Stimulated activated CD8-positive, alpha-beta memory T cell treated with anti-CD3 and anti-CD28 coated beads, Interleukin-4, amount 100 ng/mL, for 4 hours (primary cell): Measurements from ENCODE around the gene RIMBP3B.
"Not testable (repeated sequence)": the region's sequence is repeated elsewhere in the genome, so short reads cannot be mapped to it uniquely, and the experiment has no call there.

Experiments used
- DNase-seq, 2 donors: peaks; one replicate each; pipeline ENCODE4 v3.0.0-alpha.2; 2020; ENCODE audit warnings: low read depth in 2 of 2, low spot score in 1 of 2

Gene RIMBP3B

DNA sequence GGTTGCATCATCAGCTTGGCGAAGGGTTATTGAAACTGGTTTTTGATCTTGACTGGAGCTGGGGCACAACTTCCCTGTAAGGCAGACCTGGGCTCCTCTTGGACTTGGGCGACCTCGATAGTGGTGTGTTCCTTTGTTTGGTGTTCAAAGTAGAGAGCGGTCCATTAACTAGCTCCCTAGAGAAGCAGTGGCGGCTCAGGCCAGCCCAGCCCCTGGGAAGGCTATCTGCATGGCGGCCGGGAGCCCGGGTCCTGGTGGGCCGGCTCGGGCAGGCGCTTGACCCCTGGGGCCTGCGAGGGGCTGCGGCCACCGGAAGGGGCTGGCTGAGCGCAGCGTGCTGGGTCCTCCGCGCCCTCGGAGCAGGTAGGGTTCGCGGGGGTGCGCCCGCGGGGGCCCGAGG is 32.8 kb downstream of the RIMBP3B start:
- not testable (repeated sequence) for DNase-seq

DNA sequence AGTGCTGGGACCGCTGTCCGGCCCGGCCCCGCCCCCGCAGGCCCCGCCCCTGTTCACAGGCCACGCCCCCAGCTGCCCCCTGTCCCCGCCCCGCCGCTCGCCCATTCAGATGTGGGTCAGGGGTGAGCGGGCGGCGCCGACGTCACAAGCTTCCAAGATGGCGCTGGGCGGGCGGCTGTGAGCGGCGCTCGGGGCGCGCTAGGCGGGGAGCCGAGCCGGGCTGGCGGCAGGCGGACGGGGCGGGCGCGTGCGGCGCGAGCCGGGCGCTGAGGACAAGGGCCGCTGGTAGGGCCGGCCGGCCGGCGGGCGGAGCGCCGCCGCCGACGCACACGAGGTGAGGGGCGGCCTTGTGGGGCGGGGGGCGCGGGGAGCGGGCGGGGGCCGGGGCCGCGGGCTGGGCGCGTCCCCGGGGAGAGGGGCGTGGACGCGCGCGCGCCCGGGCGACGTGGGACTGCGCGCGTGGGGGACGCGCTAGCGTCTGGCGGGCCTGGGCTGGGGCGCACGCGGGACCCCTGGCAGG is 33.7 kb downstream of the RIMBP3B start, which contains the start of gene HIC2:
TSS of gene HIC2 (plus strand) at position 145 of the 520 bp plus-strand sequence. CDS start 25,461 bp downstream, outside the sequence.
- DNase-seq = not testable (repeated sequence)

DNA sequence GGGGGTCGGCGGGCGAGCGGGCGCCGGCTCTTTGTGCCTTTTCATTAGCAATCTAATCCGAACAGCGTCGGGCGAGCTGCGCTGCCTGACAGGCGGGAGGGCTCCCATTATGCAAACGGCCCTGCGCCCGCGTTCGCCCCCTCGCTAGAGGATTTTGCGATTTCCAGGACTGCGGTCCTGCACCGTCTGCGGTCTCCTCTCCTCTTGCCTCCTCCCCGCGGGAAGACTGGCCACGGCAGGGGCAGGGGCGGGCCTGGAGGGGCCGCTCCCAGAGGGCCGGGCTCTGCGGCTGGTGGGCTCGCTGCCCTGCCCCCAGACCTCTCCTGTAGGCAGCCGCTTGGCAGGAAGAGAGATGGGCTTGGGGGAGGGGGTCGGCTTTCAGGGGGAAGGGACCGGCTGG is 34.3 kb downstream of the RIMBP3B start:
- not testable (repeated sequence) for DNase-seq

DNA sequence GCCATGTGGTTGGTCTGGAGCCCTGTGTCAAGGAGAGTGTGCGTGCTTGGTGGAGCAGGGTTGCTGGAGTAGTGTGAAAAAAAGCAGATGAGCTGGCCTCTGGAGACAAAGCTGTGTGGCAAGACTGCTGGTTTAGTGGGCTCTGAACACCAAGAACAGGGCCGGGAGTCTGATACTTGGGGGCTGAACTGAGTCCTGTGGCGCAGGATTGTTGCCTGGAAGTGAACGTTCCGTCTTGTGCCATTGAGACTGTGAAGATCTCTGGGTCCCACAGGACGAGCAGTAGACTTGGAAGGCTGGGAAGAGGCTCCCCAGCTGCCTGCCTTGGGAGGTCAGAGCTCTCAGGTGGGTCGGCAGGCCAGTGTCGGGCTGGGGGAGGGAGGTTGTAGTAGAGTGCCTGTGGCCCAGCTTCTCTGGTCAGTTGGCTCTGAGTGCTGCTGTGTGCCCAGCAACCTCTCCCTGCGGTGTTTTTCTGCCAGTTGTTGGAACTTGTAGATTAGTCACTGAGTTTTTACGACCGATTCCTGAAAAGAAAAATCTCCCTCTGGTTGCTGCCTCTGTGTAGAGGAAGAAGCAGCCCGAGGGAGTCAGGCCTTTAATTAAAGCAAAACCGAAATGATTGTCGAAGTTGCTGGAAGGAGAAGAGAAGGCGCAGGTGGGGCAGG is 35.6 kb downstream of the RIMBP3B start:
- not testable (repeated sequence) for DNase-seq

DNA sequence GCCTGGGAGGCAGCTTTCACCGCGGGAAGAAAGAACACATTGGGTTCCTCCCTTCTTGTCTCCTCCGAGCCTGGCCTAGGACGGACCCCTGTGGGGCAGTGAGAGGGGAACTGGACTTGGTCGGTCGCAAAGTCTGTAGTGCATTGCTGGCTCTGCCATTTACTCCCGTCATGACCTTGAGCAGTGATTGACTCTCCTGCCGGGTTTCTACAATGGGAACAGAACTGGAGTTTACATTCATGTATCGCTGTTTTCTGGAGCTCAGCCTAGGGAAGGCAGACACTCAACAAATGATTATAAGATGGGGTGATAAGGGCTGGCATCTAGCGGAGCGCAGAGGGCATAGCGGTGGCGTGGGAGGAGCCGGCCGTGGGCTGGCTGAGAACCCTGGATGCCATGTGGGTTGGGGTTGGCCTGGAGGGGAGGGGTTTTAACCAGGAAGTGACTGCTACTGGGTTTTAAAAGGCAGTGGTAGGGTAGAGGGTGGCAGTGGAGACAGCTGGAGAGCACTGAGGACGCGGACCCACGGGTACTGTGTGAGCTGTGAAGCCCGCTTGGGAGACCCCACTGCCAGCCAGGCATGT is 36.7 kb downstream of the RIMBP3B start:
- not testable (repeated sequence) for DNase-seq

DNA sequence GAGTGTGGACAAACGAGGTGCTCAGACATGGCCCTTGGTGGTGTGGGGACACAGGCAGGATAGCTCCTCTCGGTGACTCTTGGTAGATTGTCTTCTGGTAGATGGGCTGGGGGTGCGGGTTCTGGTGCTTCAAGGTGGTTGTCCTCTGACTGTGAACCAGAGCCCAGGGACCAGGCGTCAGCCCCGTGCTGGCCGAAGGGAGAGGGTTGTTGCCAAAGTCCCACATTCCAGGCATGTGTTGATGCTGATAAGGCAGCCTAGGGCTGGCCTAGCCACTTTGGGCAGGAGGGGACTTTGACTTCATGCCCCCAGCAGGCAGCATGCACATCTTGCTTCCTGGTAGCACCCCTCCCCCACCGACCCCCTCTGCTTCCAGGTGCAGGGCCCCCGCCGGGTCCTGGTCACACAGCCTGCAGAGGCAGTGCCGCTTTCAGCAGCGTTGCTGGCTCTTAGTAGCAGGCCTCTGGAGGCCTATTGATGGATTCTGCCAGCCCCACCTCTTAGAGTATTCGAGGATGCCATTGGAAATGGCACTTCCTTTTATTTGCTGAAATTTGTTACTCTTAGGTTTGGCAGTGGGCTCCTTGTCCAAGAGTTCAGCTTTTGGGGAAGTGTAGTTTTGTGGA is 40.6 kb downstream of the RIMBP3B start:
- not testable (repeated sequence) for DNase-seq

DNA sequence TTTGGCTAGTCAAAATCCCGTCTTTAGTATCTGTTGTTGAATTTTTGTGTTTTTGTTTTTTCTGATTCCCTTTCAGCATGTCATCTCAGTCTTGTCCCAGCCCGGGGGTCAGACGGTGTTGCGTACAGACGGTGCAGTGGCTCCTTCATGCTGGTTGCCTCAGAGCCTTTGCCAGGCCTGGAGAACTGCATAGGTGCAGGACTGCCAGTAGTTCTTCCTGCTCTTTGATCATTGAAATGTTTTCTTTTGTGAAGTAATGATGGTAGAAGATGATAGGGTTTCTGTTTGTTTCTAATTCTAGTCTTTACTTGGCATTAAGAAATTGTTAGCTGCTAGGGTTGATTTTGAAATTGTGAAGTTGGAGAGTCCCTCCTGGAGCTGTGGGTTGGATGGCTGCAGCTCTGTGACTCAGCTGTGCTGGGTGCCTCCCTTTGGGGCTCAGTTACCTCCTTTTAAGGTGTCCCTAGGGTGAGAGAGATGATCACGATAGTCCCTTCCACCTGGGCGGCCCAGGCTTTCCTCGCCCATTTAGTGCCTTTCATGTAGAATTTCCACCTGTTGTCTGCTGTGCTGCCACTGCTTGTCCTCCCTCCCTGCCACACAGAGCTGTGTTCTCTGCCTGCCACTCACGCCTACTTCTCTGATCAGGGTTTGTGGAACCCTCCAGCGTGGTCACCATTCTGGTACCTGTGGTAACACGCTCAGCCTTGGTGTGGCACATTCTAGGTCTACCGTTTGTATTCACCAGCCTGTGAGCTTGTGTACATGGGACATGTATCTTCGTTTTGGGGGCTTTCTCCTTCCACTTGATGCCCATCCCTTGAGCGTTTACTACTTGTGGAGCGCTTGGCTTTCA is 51.1 kb downstream of the RIMBP3B start:
- DNase-seq = not testable (repeated sequence)

DNA sequence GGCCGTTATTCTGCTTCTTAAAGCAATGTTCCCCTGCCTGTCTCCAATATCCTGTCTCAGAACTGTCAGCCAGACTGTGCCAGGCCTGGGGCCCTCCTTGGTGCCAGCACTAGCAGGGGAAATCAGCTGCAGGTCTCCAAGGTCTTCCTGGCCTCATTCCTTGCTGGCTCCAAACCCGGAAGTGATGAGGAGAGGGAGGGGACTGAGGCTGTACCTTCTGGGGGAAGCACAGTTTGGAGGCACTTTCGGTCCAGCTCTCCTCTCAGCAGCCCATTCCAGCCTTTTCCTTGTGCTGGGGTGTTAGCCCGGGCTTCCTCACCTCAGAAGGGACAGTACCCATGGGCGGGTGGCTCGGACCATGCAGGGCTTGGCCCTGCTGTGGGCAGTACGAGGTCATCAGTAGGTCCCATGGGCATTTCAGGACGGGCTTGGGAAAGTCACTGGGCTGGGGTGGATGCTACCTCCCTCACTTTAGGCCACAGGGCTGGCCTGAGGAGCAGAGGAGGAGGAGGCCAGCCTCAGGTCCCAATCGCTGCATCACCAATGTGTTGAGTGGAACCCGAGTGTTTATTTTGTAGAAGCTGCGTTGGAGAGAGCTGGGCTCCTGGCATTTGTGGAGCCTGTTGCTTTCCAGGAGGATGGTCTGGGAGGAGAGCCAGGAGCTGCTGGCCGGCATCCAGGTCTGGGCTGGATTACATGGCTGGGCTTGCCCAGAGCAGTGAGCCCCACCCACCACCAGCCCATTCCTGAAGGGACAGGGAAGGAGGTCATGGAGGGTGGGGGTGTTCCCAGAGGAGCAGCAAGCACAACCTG is 52.7 kb downstream of the RIMBP3B start:
- not testable (repeated sequence) for DNase-seq

DNA sequence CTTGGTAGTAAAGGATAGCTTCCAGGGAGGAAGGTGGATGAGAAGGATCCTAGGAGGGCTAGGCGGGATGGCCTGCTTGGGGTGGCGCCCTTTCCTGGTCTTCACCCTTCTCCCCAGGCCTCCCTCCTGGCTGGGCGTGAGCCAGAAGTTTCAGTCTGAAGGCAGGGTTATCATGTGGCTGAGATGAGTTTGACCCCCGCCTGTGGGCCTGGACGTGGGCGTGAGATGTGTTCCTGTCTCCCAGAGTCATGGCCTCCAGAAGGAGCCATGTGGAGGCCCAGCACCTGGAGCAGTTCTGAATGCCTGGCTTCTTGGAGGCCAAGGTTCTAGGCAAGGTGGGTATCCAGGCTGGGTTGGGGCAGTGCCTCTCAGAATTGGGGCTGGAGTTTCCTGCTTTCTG is 54.5 kb downstream of the RIMBP3B start:
- DNase-seq = not testable (repeated sequence)
